ENCODE measurements around the gene GNG4. TPM values are rescaled to one million over a fixed set of nuclear protein-coding genes. Genes with fewer than 3 reads are reported as not detected.
A peak's percentile ranks its signal among the peaks of the same experiment; 100 is the strongest.

The GNG4 gene
- total RNA-seq, 1 donor, result under 0.01 TPM

GRCh38 chr1:235628316-235629005 is 21.1 kb downstream of the GNG4 start:
- no peak overlapping the region for H3K4me2 ChIP-seq (ENCODE audit: insufficient read depth, low read length)
- peaks cover 27% of the 10 kb centered on the region for H3K4me1 ChIP-seq (ENCODE audit: insufficient read depth, low read length)
- H3K36me3 ChIP-seq (ENCODE audit: insufficient read depth, low read length), result no peaks in the 10 kb centered on the region
- no peak overlapping the region for H3K4me3 ChIP-seq (ENCODE audit: insufficient read depth, low read length)
- peaks cover 1% of the 10 kb centered on the region for H3K27me3 ChIP-seq (ENCODE audit: insufficient read depth, low read length)
- no peak overlapping the region for H2AFZ ChIP-seq (ENCODE audit: low read length)
- H3K27ac ChIP-seq (ENCODE audit: low read depth, low read length), result no peak overlapping the region
- no peaks in the 10 kb centered on the region for H4K20me1 ChIP-seq (ENCODE audit: insufficient read depth, low read length)
- DNase-seq (ENCODE audit: insufficient read length, low spot score, missing footprints), result no peak
- no peak for TF ChIP-seq CTCF (IDR thresholded peaks at IDR 0.05; ENCODE audit: extremely low read depth, low read depth, low read length)
- no peaks in the 10 kb centered on the region for H3K79me2 ChIP-seq (ENCODE audit: insufficient read depth, low read length)
- no peaks in the 10 kb centered on the region for H3K9me3 ChIP-seq (ENCODE audit: low read depth, low read length)

DNA sequence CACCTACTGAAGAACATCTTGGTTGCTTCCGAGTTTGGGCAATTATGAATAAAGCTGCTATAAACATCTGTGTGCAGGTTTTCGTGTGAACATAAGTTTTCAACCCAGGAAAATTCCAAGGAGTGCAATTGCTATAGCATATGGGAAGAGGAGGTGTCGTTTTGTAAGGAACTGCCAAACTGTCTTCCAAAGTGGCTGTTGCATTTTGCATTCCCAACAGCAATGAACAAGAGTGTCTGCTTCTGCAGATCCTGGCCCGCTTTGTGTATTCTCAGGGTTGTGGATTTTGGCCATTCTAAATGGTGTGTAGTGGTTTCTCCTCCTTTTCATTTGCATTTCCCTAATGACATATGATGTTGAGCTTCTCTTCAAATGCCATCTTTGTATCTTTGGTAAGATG is 23.8 kb downstream of the GNG4 start:
- Histone ChIP-seq H3K79me2 (ENCODE audit: insufficient read depth, low read length) (no peaks in the 10 kb centered on the region), H3K4me2 (ENCODE audit: insufficient read depth, low read length) (no peak overlapping the region), H4K20me1 (ENCODE audit: insufficient read depth, low read length) (no peaks in the 10 kb centered on the region), H3K27ac (ENCODE audit: low read depth, low read length) (no peak overlapping the region), H3K4me3 (ENCODE audit: insufficient read depth, low read length) (no peak overlapping the region), H3K36me3 (ENCODE audit: insufficient read depth, low read length) (no peaks in the 10 kb centered on the region), H3K4me1 (ENCODE audit: insufficient read depth, low read length) (peaks cover 13% of the 10 kb centered on the region), H3K27me3 (ENCODE audit: insufficient read depth, low read length) (peaks cover 7% of the 10 kb centered on the region), H3K9me3 (ENCODE audit: low read depth, low read length) (no peaks in the 10 kb centered on the region), H2AFZ (ENCODE audit: low read length) (no peak overlapping the region)
- DNase-seq (ENCODE audit: insufficient read length, low spot score, missing footprints), result no peak
- TF ChIP-seq CTCF (IDR thresholded peaks at IDR 0.05; ENCODE audit: extremely low read depth, low read depth, low read length), result no peak

DNA sequence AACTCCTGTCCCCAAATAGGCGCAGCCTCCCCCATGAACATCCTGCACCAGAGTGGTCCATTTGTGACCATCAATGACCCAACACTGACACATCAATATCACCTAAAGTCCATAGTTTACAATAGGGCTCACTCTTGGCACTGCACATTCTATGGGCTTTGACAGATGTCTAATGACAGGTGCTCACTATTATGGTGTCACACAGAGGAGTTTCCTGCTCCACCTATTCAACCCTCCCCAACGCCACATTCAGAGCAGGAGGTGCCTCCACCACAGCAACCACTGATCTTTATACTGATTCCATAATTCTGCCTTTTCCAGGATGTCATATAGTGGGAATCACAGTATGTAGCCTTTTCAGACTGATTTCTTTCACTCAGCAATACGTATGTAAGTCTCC is 24.2 kb downstream of the GNG4 start:
- Histone ChIP-seq H3K36me3 (ENCODE audit: insufficient read depth, low read length) (no peaks in the 10 kb centered on the region), H3K4me2 (ENCODE audit: insufficient read depth, low read length) (no peak overlapping the region), H3K4me3 (ENCODE audit: insufficient read depth, low read length) (no peak overlapping the region), H3K9me3 (ENCODE audit: low read depth, low read length) (no peaks in the 10 kb centered on the region), H3K4me1 (ENCODE audit: insufficient read depth, low read length) (peaks cover 13% of the 10 kb centered on the region), H3K27ac (ENCODE audit: low read depth, low read length) (no peak overlapping the region), H2AFZ (ENCODE audit: low read length) (no peak overlapping the region), H3K79me2 (ENCODE audit: insufficient read depth, low read length) (no peaks in the 10 kb centered on the region), H3K27me3 (ENCODE audit: insufficient read depth, low read length) (peaks cover 7% of the 10 kb centered on the region), H4K20me1 (ENCODE audit: insufficient read depth, low read length) (no peaks in the 10 kb centered on the region)
- no peak for TF ChIP-seq CTCF (IDR thresholded peaks at IDR 0.05; ENCODE audit: extremely low read depth, low read depth, low read length)
- DNase-seq (ENCODE audit: insufficient read length, low spot score, missing footprints), result no peak

GRCh38 chr1:235624721-235625333 is 24.8 kb downstream of the GNG4 start:
- H2AFZ ChIP-seq (ENCODE audit: low read length), result no peak overlapping the region
- peak overlapping the region; percentile 53 for H3K4me2 ChIP-seq (ENCODE audit: insufficient read depth, low read length)
- DNase-seq (ENCODE audit: insufficient read length, low spot score, missing footprints), result no peak

More at GRCh38 chr1:235624721-235625333, 24.8 kb downstream of the GNG4 start:
- no peak overlapping the region for H3K4me3 ChIP-seq (ENCODE audit: insufficient read depth, low read length)
- no peaks in the 10 kb centered on the region for H4K20me1 ChIP-seq (ENCODE audit: insufficient read depth, low read length)
- H3K36me3 ChIP-seq (ENCODE audit: insufficient read depth, low read length), result no peaks in the 10 kb centered on the region
- H3K27ac ChIP-seq (ENCODE audit: low read depth, low read length), result no peak overlapping the region
- no peaks in the 10 kb centered on the region for H3K79me2 ChIP-seq (ENCODE audit: insufficient read depth, low read length)
- H3K4me1 ChIP-seq (ENCODE audit: insufficient read depth, low read length), result peaks cover 13% of the 10 kb centered on the region
- H3K27me3 ChIP-seq (ENCODE audit: insufficient read depth, low read length), result peaks cover 7% of the 10 kb centered on the region
- no peak for TF ChIP-seq CTCF (IDR thresholded peaks at IDR 0.05; ENCODE audit: extremely low read depth, low read depth, low read length)
- no peaks in the 10 kb centered on the region for H3K9me3 ChIP-seq (ENCODE audit: low read depth, low read length)

All from osteoblast (primary cell).